ENCODE data around the gene ADD1.

ADD1 gene

GRCh38 chr4:2869659-2870058 lies 26.0 kb downstream of the ADD1 start:
- no peak for TF ChIP-seq CTCF (IDR thresholded peaks at IDR 0.05; ENCODE audit: low read depth, low read length, missing control alignments)
- DNase-seq (ENCODE audit: extremely low read depth, low read depth), result no peak
- H3K4me3 ChIP-seq (replicated peaks; ENCODE audit: low read depth, low read length), result no peak overlapping the region

DNA sequence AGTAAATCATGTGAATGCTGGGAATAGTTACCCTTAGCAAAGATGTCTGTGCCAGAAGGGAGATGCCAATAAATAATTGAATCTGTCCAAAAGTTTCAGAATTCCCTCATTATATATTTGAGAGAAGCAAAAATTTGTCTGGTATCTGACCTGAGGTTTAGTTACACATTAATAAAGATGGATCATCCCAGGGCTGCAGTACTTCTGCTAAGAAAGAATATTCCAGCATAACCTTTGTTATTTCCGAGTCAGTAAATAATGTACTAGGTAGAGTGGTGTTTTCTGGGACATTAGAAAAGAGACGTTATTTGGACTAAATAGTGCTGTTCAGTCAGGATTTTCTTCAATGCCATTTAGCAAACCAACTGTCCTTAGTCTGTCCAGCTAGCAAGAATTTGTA lies 26.4 kb downstream of the ADD1 start:
- TF ChIP-seq CTCF (IDR thresholded peaks at IDR 0.05; ENCODE audit: low read depth, low read length, missing control alignments), result no peak
- H3K4me3 ChIP-seq (replicated peaks; ENCODE audit: low read depth, low read length), result no peak overlapping the region
- no peak for DNase-seq (ENCODE audit: extremely low read depth, low read depth)

GRCh38 chr4:2871466-2871865 lies 27.8 kb downstream of the ADD1 start:
- DNase-seq (ENCODE audit: extremely low read depth, low read depth), result no peak
- no peak overlapping the region for H3K4me3 ChIP-seq (replicated peaks; ENCODE audit: low read depth, low read length)

GRCh38 chr4:2871911-2872310 lies 28.3 kb downstream of the ADD1 start:
- no peak for DNase-seq (ENCODE audit: extremely low read depth, low read depth)
- no peak overlapping the region for H3K4me3 ChIP-seq (replicated peaks; ENCODE audit: low read depth, low read length)
- no peak for TF ChIP-seq CTCF (IDR thresholded peaks at IDR 0.05; ENCODE audit: low read depth, low read length, missing control alignments)

More at GRCh38 chr4:2871466-2871865, 27.8 kb downstream of the ADD1 start:
- TF ChIP-seq CTCF (IDR thresholded peaks at IDR 0.05; ENCODE audit: low read depth, low read length, missing control alignments), result no peak

DNA sequence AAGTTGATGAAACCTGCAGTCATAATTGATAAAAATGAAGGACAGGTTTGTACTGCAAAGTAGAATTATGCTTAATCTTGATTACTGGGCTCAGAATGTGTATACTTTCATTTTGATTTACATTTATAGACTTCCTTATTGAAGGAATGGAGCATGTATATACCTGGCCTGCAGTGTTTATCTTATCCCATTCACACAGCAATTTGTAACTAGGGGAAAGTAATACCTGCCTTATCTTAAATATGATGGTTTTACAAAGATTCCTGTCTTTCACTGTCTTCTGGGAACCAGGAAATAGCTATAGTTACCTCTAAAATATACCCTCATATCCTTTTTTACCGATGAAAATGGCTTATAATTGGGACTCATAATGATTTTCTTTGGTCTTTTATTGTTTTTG lies 29.7 kb downstream of the ADD1 start:
- no peak for TF ChIP-seq CTCF (IDR thresholded peaks at IDR 0.05; ENCODE audit: low read depth, low read length, missing control alignments)
- no peak overlapping the region for H3K4me3 ChIP-seq (replicated peaks; ENCODE audit: low read depth, low read length)
- no peak for DNase-seq (ENCODE audit: extremely low read depth, low read depth)

GRCh38 chr4:2874861-2875260 lies 31.2 kb downstream of the ADD1 start:
- no peak for TF ChIP-seq CTCF (IDR thresholded peaks at IDR 0.05; ENCODE audit: low read depth, low read length, missing control alignments)
- no peak for DNase-seq (ENCODE audit: extremely low read depth, low read depth)
- no peak overlapping the region for H3K4me3 ChIP-seq (replicated peaks; ENCODE audit: low read depth, low read length)

GRCh38 chr4:2875556-2875955 lies 31.9 kb downstream of the ADD1 start:
- no peak for TF ChIP-seq CTCF (IDR thresholded peaks at IDR 0.05; ENCODE audit: low read depth, low read length, missing control alignments)
- DNase-seq (ENCODE audit: extremely low read depth, low read depth), result no peak
- H3K4me3 ChIP-seq (replicated peaks; ENCODE audit: low read depth, low read length), result no peak overlapping the region

All from HFF-Myc (cell line).